HEK293 (cell line): ENCODE data around the gene MN1.

ENCODE experiments used
- BCL11A ChIP-seq: fragments of 450-650 bp; formaldehyde crosslinking; IDR thresholded peaks from 2 replicates; pipeline ENCODE4 v1.5.1; 2016; ENCODE audit warnings: low read depth, missing biosample characterization, missing genetic modification characterization
- GLI4 ChIP-seq: fragments of 450-650 bp; formaldehyde crosslinking; IDR thresholded peaks from 2 replicates; pipeline ENCODE4 v1.5.1; 2016; ENCODE audit warnings: missing biosample characterization, missing genetic modification characterization
- RBAK ChIP-seq: fragments of 450-650 bp; formaldehyde crosslinking; IDR thresholded peaks from 2 replicates; pipeline ENCODE4 v1.5.1; 2016; ENCODE audit warnings: missing biosample characterization, missing genetic modification characterization
- TCF7L2 ChIP-seq: IDR thresholded peaks from 2 replicates; pipeline ENCODE4 v1.6.1; 2011; ENCODE audit warnings: low read depth, mild to moderate bottlenecking, inconsistent platforms, low read length, moderate library complexity, borderline replicate concordance
- ZBTB20 ChIP-seq: fragments of 450-650 bp; formaldehyde crosslinking; IDR thresholded peaks from 2 replicates; pipeline ENCODE4 v1.5.1; 2016; ENCODE audit warnings: missing biosample characterization, missing genetic modification characterization
- ZFP37 ChIP-seq: fragments of 450-650 bp; formaldehyde crosslinking; IDR thresholded peaks from 2 replicates; pipeline ENCODE4 v1.5.1; 2016; ENCODE audit warnings: missing biosample characterization, missing genetic modification characterization
- ZNF16 ChIP-seq: fragments of 450-650 bp; formaldehyde crosslinking; IDR thresholded peaks from 2 replicates; pipeline ENCODE4 v1.5.1; 2016; ENCODE audit warnings: low read depth, missing biosample characterization, missing genetic modification characterization
- ZNF292 ChIP-seq: fragments of 450-650 bp; formaldehyde crosslinking; IDR thresholded peaks from 2 replicates; pipeline ENCODE4 v1.5.1; 2016; ENCODE audit warnings: low read depth, missing biosample characterization, missing genetic modification characterization, borderline replicate concordance
- ZNF341 ChIP-seq: fragments of 450-650 bp; formaldehyde crosslinking; IDR thresholded peaks from 2 replicates; pipeline ENCODE4; 2016; ENCODE audit warnings: low read depth, missing biosample characterization, missing genetic modification characterization
- ZNF350 ChIP-seq: fragments of 450-650 bp; formaldehyde crosslinking; IDR thresholded peaks from 2 replicates; pipeline ENCODE4 v1.5.0; 2017; ENCODE audit warnings: missing biosample characterization, mild to moderate bottlenecking, missing genetic modification characterization
- ZNF521 ChIP-seq: fragments of 450-650 bp; formaldehyde crosslinking; IDR thresholded peaks from 2 replicates; pipeline ENCODE4 v1.5.1; 2017; ENCODE audit warnings: missing biosample characterization, mild to moderate bottlenecking, missing genetic modification characterization
- ZNF654 ChIP-seq: fragments of 450-650 bp; formaldehyde crosslinking; IDR thresholded peaks from 2 replicates; pipeline ENCODE4 v1.5.1; 2016; ENCODE audit warnings: low read depth, missing biosample characterization, missing genetic modification characterization
- ZNF747 ChIP-seq: fragments of 450-650 bp; formaldehyde crosslinking; IDR thresholded peaks from 2 replicates; pipeline ENCODE4 v1.5.1; 2016; ENCODE audit warnings: missing biosample characterization, missing genetic modification characterization
- ZNF785 ChIP-seq: fragments of 450-650 bp; formaldehyde crosslinking; IDR thresholded peaks from 2 replicates; pipeline ENCODE4 v1.5.1; 2016; ENCODE audit warnings: missing biosample characterization, missing genetic modification characterization
- ZNF837 ChIP-seq: fragments of 450-650 bp; formaldehyde crosslinking; IDR thresholded peaks from 2 replicates; pipeline ENCODE4 v1.5.1; 2016; ENCODE audit warnings: missing biosample characterization, missing genetic modification characterization
- TF ChIP-seq, protein P1 (sequence below): fragments of 450-650 bp; formaldehyde crosslinking; IDR thresholded peaks from 2 replicates; pipeline ENCODE4 v1.5.1; 2016; ENCODE audit warnings: missing biosample characterization, missing genetic modification characterization
- TF ChIP-seq, protein P2 (sequence below): fragments of 450-650 bp; formaldehyde crosslinking; IDR thresholded peaks from 2 replicates; pipeline ENCODE4 v1.5.1; 2017; ENCODE audit warnings: missing biosample characterization, missing genetic modification characterization
- TF ChIP-seq, protein P3 (sequence below): fragments of 450-650 bp; formaldehyde crosslinking; IDR thresholded peaks from 2 replicates; pipeline ENCODE4 v1.5.1; 2017; ENCODE audit warnings: missing biosample characterization, missing genetic modification characterization
- TF ChIP-seq, protein P4 (sequence below): fragments of 450-650 bp; formaldehyde crosslinking; IDR thresholded peaks from 2 replicates; pipeline ENCODE4 v1.5.1; 2016; ENCODE audit warnings: missing biosample characterization, missing genetic modification characterization
- TF ChIP-seq, protein P5 (sequence below): fragments of 450-650 bp; formaldehyde crosslinking; IDR thresholded peaks from 2 replicates; pipeline ENCODE4 v1.5.1; 2016; ENCODE audit warnings: missing biosample characterization, missing genetic modification characterization
- TF ChIP-seq, protein P6 (sequence below): fragments of 450-650 bp; formaldehyde crosslinking; IDR thresholded peaks from 2 replicates; pipeline ENCODE4 v1.5.1; 2016; ENCODE audit warnings: missing biosample characterization, missing genetic modification characterization, borderline replicate concordance
- TF ChIP-seq, protein P7 (sequence below): fragments of 450-650 bp; formaldehyde crosslinking; IDR thresholded peaks from 2 replicates; pipeline ENCODE4 v1.5.1; 2016; ENCODE audit warnings: missing biosample characterization, missing genetic modification characterization
- TF ChIP-seq, protein P8 (sequence below): fragments of 450-650 bp; formaldehyde crosslinking; IDR thresholded peaks from 2 replicates; pipeline ENCODE4 v1.5.1; 2016; ENCODE audit warnings: missing biosample characterization, missing genetic modification characterization

The MN1 gene

DNA sequence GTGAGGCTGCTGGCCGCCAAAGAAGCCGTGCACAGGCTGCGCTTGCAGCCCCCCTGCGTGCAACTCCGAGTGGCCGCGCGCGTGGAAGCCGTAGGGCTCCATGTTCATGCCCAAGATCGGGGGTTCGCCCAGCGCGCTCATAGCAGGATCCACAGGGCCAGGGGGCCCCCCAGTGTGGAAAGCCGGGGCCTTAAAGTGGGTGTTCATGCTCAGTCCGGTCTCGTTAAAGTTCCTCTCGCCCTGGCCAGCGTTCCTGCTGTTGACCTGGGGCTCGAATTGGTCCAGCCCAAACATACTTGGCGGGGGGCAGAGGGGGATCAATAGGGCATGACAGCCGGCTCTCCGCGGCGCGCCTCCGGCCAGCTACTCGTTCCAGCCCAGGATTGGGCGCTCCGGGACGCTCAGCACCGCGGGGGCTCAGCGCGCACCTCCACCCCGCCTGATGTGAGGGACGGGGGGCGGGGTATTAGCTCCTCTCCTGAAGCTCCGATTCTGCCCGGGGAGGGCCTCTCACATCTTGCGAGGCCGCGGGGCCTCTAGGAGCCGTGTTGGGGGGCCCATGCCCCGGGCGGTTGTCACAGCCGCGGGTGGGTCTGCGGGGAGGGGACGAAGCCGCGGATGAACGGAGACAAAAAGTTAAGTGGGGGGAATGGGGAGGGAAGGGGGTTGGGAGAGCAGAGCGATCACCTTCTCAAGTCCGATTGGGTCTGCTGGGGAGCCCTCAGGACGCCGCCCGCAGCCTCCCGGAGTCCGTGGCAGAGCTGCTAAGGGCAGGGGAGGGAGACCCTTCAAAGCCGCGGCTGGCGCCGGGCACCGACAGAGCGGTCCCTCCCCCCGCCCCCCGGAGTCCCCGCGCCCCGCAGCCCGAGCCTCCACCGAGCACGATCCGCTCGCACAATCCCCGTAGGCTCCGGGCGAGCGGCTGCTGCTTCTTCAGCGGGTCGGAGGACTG lies 1.0 kb downstream of the MN1 start (continued):
- TF ChIP-seq, protein P1, sequence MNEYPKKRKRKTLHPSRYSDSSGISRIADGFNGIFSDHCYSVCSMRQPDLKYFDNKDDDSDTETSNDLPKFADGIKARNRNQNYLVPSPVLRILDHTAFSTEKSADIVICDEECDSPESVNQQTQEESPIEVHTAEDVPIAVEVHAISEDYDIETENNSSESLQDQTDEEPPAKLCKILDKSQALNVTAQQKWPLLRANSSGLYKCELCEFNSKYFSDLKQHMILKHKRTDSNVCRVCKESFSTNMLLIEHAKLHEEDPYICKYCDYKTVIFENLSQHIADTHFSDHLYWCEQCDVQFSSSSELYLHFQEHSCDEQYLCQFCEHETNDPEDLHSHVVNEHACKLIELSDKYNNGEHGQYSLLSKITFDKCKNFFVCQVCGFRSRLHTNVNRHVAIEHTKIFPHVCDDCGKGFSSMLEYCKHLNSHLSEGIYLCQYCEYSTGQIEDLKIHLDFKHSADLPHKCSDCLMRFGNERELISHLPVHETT (tag by site-specific recombination) = no peak
- TF ChIP-seq, protein P2, sequence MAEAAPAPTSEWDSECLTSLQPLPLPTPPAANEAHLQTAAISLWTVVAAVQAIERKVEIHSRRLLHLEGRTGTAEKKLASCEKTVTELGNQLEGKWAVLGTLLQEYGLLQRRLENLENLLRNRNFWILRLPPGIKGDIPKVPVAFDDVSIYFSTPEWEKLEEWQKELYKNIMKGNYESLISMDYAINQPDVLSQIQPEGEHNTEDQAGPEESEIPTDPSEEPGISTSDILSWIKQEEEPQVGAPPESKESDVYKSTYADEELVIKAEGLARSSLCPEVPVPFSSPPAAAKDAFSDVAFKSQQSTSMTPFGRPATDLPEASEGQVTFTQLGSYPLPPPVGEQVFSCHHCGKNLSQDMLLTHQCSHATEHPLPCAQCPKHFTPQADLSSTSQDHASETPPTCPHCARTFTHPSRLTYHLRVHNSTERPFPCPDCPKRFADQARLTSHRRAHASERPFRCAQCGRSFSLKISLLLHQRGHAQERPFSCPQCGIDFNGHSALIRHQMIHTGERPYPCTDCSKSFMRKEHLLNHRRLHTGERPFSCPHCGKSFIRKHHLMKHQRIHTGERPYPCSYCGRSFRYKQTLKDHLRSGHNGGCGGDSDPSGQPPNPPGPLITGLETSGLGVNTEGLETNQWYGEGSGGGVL (tag by site-specific recombination) = peak; percentile 86
- no peak for TF ChIP-seq ZFP37 (tag by site-specific recombination)
- TF ChIP-seq ZNF785 = no peak
- TF ChIP-seq TCF7L2 = no peak
- no peak for TF ChIP-seq GLI4 (tag by site-specific recombination)
- TF ChIP-seq ZNF747 (tag by site-specific recombination) = no peak
- TF ChIP-seq, protein P3, sequence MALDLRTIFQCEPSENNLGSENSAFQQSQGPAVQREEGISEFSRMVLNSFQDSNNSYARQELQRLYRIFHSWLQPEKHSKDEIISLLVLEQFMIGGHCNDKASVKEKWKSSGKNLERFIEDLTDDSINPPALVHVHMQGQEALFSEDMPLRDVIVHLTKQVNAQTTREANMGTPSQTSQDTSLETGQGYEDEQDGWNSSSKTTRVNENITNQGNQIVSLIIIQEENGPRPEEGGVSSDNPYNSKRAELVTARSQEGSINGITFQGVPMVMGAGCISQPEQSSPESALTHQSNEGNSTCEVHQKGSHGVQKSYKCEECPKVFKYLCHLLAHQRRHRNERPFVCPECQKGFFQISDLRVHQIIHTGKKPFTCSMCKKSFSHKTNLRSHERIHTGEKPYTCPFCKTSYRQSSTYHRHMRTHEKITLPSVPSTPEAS (tag by site-specific recombination) = no peak
- TF ChIP-seq ZBTB20 (tag by site-specific recombination) = no peak
- TF ChIP-seq ZNF16 (tag by site-specific recombination) = no peak
- TF ChIP-seq, protein P4, sequence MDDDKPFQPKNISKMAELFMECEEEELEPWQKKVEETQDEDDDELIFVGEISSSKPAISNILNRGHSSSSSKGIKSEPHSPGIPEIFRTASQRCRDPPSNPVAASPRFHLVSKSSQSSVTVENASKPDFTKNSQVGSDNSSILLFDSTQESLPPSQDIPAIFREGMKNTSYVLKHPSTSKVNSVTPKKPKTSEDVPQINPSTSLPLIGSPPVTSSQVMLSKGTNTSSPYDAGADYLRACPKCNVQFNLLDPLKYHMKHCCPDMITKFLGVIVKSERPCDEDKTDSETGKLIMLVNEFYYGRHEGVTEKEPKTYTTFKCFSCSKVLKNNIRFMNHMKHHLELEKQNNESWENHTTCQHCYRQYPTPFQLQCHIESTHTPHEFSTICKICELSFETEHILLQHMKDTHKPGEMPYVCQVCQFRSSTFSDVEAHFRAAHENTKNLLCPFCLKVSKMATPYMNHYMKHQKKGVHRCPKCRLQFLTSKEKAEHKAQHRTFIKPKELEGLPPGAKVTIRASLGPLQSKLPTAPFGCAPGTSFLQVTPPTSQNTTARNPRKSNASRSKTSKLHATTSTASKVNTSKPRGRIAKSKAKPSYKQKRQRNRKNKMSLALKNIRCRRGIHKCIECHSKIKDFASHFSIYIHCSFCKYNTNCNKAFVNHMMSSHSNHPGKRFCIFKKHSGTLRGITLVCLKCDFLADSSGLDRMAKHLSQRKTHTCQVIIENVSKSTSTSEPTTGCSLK (tag by site-specific recombination) = no peak
- TF ChIP-seq, protein P5, sequence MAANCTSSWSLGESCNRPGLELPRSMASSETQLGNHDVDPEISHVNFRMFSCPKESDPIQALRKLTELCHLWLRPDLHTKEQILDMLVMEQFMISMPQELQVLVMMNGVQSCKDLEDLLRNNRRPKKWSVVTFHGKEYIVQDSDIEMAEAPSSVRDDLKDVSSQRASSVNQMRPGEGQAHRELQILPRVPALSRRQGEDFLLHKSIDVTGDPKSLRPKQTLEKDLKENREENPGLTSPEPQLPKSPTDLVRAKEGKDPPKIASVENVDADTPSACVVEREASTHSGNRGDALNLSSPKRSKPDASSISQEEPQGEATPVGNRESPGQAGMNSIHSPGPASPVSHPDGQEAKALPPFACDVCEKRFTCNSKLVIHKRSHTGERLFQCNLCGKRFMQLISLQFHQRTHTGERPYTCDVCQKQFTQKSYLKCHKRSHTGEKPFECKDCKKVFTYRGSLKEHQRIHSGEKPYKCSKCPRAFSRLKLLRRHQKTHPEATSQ (tag by site-specific recombination) = no peak
- TF ChIP-seq, protein P6, sequence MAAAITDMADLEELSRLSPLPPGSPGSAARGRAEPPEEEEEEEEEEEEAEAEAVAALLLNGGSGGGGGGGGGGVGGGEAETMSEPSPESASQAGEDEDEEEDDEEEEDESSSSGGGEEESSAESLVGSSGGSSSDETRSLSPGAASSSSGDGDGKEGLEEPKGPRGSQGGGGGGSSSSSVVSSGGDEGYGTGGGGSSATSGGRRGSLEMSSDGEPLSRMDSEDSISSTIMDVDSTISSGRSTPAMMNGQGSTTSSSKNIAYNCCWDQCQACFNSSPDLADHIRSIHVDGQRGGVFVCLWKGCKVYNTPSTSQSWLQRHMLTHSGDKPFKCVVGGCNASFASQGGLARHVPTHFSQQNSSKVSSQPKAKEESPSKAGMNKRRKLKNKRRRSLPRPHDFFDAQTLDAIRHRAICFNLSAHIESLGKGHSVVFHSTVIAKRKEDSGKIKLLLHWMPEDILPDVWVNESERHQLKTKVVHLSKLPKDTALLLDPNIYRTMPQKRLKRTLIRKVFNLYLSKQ (tag by site-specific recombination) = no peak
- TF ChIP-seq ZNF837 (tag by site-specific recombination) = no peak
- no peak; the same call in 1 of the 2 replicates for TF ChIP-seq ZNF341 (tag by site-specific recombination)
- TF ChIP-seq, protein P7, sequence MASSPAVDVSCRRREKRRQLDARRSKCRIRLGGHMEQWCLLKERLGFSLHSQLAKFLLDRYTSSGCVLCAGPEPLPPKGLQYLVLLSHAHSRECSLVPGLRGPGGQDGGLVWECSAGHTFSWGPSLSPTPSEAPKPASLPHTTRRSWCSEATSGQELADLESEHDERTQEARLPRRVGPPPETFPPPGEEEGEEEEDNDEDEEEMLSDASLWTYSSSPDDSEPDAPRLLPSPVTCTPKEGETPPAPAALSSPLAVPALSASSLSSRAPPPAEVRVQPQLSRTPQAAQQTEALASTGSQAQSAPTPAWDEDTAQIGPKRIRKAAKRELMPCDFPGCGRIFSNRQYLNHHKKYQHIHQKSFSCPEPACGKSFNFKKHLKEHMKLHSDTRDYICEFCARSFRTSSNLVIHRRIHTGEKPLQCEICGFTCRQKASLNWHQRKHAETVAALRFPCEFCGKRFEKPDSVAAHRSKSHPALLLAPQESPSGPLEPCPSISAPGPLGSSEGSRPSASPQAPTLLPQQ (tag by site-specific recombination) = 0 out of 2 replicates have a peak, but pooled peaks have one; percentile 38
- TF ChIP-seq BCL11A (tag by site-specific recombination) = no peak
- TF ChIP-seq ZNF521 (tag by site-specific recombination) = no peak
- TF ChIP-seq, protein P8, sequence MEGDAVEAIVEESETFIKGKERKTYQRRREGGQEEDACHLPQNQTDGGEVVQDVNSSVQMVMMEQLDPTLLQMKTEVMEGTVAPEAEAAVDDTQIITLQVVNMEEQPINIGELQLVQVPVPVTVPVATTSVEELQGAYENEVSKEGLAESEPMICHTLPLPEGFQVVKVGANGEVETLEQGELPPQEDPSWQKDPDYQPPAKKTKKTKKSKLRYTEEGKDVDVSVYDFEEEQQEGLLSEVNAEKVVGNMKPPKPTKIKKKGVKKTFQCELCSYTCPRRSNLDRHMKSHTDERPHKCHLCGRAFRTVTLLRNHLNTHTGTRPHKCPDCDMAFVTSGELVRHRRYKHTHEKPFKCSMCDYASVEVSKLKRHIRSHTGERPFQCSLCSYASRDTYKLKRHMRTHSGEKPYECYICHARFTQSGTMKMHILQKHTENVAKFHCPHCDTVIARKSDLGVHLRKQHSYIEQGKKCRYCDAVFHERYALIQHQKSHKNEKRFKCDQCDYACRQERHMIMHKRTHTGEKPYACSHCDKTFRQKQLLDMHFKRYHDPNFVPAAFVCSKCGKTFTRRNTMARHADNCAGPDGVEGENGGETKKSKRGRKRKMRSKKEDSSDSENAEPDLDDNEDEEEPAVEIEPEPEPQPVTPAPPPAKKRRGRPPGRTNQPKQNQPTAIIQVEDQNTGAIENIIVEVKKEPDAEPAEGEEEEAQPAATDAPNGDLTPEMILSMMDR (tag by site-specific recombination) = no peak
- no peak for TF ChIP-seq ZNF292 (tag by site-specific recombination)
- TF ChIP-seq RBAK (tag by site-specific recombination) = no peak
- TF ChIP-seq ZNF350 (tag by site-specific recombination) = no peak
- TF ChIP-seq ZNF654 (tag by site-specific recombination) = no peak
